ENCODE measurements around the gene KDM8. TPM values are rescaled to one million over a fixed set of nuclear protein-coding genes. Genes with fewer than 3 reads are reported as not detected.

KDM8 gene
- total RNA-seq, 1 donor from 2014 or later = 2.1 TPM

DNA sequence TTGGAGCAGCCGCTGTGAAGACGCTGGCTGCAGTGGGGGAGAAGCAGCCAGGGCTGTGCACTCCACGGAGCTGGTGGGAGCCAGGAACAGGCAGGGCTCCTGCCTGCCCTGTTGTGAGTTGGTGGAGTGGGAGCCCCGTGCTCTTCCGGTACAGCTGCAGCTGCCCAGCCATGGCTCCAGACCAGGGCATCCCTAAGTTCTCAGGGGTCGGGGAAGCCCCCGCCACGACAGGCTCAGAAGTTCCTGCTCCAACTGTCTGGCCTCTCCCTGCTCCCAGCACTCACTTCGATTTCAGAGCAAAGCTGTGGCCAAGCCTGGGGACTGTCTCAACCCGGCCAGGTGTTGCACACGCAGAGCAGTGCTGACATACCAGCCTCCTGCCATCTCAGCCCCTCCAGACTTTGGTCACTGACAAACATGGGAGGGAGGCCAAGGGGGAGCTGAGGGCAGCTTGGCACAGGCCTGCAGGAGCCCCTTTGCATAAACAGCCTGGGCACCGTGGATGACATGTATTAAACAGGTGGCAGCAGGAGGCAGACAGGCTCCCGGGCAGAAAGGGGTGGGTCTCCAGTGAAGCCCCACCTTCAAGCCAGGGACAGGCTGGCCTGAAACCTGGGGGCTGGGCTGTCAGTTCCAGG, 13.9 kb upstream of the KDM8 start:
- no peaks in the 10 kb centered on the region for H3K36me3 ChIP-seq (ENCODE audit: control insufficient read depth in 3 of 3, insufficient read depth in 3 of 3, low read length in 3 of 3)
- peaks cover 0 to 3% (median 0%) of the 10 kb centered on the region in 3 donors for H3K4me1 ChIP-seq (ENCODE audit: control insufficient read depth in 3 of 3, insufficient read depth in 3 of 3, low read length in 3 of 3)
- H3K27me3 ChIP-seq (ENCODE audit: control insufficient read depth in 3 of 3, insufficient read depth in 3 of 3, low read length in 3 of 3) = peaks cover 16 to 21% (median 18%) of the 10 kb centered on the region in 3 donors
- H3K9me3 ChIP-seq (ENCODE audit: control insufficient read depth in 3 of 3, low read length in 3 of 3) = no peaks in the 10 kb centered on the region
- no peak overlapping the region for H3K27ac ChIP-seq (ENCODE audit: low read depth, low read length)
- H3K9ac ChIP-seq (ENCODE audit: low read depth in 1 of 3, low read length in 3 of 3) = peak overlapping the region in 1 of 3 donors; percentile 8
- no peak overlapping the region for H3K4me3 ChIP-seq (ENCODE audit: low read length in 3 of 3)

DNA sequence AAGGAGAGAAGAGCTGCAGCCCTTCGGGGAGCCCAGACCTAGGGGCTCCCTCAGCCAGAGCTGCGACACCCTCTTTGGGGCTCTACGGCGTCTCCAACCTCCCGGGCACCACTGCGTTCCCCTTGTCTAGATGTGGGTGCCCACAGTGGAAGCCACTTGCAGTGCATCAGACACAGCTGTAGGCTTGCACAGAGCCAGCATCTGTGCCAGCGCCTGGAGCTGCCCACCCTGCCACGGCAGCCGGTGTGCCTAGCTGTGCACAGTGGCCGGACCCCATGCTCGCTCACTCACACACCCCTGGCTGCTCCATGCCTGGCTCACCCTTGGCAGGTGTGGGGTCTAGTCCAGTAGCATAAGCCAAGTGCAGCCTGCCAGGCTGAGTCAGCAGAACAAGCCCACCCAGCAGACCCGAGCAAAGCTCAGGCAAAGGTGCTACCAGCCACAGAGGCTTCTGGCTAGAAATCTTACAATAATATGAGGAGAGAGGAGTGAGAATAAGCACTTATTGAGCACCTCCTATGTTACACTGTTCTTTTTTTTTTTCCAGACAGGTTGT, 12.9 kb upstream of the KDM8 start:
- Histone ChIP-seq H3K9me3 (ENCODE audit: control insufficient read depth in 3 of 3, low read length in 3 of 3) (no peaks in the 10 kb centered on the region), H3K36me3 (ENCODE audit: control insufficient read depth in 3 of 3, insufficient read depth in 3 of 3, low read length in 3 of 3) (no peaks in the 10 kb centered on the region), H3K27ac (ENCODE audit: low read depth, low read length) (no peak overlapping the region), H3K9ac (ENCODE audit: low read depth in 1 of 3, low read length in 3 of 3) (no peak overlapping the region), H3K27me3 (ENCODE audit: control insufficient read depth in 3 of 3, insufficient read depth in 3 of 3, low read length in 3 of 3) (peaks cover 16 to 21% (median 18%) of the 10 kb centered on the region in 3 donors), H3K4me3 (ENCODE audit: low read length in 3 of 3) (no peak overlapping the region), H3K4me1 (ENCODE audit: control insufficient read depth in 3 of 3, insufficient read depth in 3 of 3, low read length in 3 of 3) (peaks cover 0 to 3% (median 0%) of the 10 kb centered on the region in 3 donors)

DNA sequence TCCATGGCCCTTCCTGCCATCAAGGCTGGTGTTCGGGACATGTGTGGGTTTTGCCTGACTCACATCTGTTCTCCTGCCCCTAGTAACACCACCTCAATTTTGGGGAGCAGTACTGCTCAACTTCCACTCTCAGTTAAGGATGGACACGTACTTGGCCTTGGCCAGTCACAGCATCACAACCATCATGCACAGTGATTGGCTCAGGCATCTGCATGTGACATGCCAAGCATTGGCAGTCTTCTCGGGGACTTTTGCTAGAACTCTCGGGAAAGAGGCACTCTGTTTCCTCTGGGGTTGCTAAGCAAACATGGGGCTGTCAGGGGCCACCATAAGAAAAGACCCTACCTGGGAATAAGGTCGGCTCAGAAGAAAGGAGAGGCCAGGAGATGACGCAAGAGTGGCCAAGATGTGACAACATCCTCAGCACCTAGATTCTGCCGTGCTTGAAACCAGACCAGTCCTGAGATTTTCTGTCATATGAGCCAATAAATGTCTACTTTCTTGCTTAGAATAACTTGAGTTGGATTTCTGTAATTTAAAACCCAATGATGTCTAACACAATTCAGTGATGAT, 11.9 kb upstream of the KDM8 start:
- Histone ChIP-seq H3K4me3 (ENCODE audit: low read length in 3 of 3) (no peak overlapping the region), H3K36me3 (ENCODE audit: control insufficient read depth in 3 of 3, insufficient read depth in 3 of 3, low read length in 3 of 3) (no peaks in the 10 kb centered on the region), H3K9ac (ENCODE audit: low read depth in 1 of 3, low read length in 3 of 3) (no peak overlapping the region), H3K27ac (ENCODE audit: low read depth, low read length) (no peak overlapping the region), H3K4me1 (ENCODE audit: control insufficient read depth in 3 of 3, insufficient read depth in 3 of 3, low read length in 3 of 3) (peaks cover 0 to 3% (median 0%) of the 10 kb centered on the region in 3 donors), H3K27me3 (ENCODE audit: control insufficient read depth in 3 of 3, insufficient read depth in 3 of 3, low read length in 3 of 3) (peaks cover 18 to 21% (median 21%) of the 10 kb centered on the region in 3 donors), H3K9me3 (ENCODE audit: control insufficient read depth in 3 of 3, low read length in 3 of 3) (no peaks in the 10 kb centered on the region)

DNA sequence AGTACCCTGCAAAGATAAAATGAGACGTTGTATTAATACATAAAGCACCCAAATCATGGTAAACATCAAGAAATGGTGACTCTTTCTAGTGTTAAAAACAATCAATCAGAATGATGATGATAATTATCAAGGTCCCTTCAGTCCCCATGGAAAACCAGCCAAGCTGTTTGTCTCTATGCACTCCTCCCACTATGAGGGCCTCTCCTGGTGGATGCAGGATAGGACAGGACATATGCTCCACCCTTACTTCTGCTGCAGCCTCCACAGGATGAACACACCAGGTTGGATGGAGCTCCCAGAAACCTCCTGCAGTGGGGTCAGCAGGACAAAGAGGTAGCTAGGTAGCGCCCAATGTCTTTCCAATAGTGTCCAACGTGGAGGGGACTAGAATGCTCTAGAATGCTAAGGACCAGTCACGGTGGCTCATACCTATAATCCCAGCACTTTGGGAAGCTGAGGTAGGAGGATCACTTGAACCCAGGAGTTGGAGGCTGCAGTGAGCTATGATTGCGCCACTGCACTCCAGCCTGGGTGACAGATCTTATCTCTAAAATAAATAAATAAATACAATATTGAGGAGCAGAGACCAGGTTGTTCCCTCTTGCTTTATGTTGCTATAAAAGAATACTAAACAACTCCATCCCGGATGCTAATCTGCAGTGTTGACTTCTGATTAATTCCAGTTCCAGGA, 9.9 kb upstream of the KDM8 start:
- H3K36me3 ChIP-seq (ENCODE audit: control insufficient read depth in 3 of 3, insufficient read depth in 3 of 3, low read length in 3 of 3) = no peaks in the 10 kb centered on the region
- H3K4me3 ChIP-seq (ENCODE audit: low read length in 3 of 3) = no peak overlapping the region
- peaks cover 24 to 27% (median 25%) of the 10 kb centered on the region in 3 donors for H3K27me3 ChIP-seq (ENCODE audit: control insufficient read depth in 3 of 3, insufficient read depth in 3 of 3, low read length in 3 of 3)
- no peak overlapping the region for H3K27ac ChIP-seq (ENCODE audit: low read depth, low read length)
- no peak overlapping the region for H3K9ac ChIP-seq (ENCODE audit: low read depth in 1 of 3, low read length in 3 of 3)
- no peaks in the 10 kb centered on the region for H3K9me3 ChIP-seq (ENCODE audit: control insufficient read depth in 3 of 3, low read length in 3 of 3)
- peaks cover 0 to 3% (median 0%) of the 10 kb centered on the region in 3 donors for H3K4me1 ChIP-seq (ENCODE audit: control insufficient read depth in 3 of 3, insufficient read depth in 3 of 3, low read length in 3 of 3)

DNA sequence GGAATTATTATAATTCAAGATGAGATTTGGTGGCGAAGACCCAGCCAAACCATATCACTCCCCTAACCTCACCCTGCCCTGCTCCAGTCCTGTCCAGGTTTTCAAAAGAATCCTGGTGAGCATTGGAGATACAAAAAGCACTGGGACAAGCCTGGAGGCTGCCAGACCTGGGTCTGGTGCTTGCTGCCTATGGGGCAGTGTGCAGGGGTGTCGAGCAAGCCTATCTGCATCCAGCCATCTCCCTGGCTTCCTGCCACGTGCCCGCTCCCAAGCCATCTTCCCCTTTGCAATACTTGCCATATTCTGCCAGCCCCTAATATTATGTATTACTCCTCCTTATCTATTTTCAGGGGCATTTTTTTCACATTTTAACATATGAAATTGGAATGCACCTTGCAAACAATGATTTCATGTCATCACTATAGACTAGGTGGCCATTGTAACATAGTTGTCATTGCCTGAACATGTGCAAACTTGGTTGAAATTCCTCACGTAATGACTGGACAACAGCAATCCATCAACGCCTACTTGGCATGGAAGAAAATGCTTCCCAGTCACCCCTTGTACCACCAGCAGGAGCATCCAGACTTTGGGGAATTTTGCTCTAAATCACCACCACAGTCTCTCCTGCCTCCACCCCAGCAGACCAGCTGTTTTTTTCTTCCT, 8.1 kb upstream of the KDM8 start:
- peaks cover 10 to 14% (median 11%) of the 10 kb centered on the region in 3 donors for H3K27me3 ChIP-seq (ENCODE audit: control insufficient read depth in 3 of 3, insufficient read depth in 3 of 3, low read length in 3 of 3)
- no peak overlapping the region for H3K4me3 ChIP-seq (ENCODE audit: low read length in 3 of 3)
- no peak overlapping the region for H3K27ac ChIP-seq (ENCODE audit: low read depth, low read length)
- H3K4me1 ChIP-seq (ENCODE audit: control insufficient read depth in 3 of 3, insufficient read depth in 3 of 3, low read length in 3 of 3) = no peaks in the 10 kb centered on the region
- H3K36me3 ChIP-seq (ENCODE audit: control insufficient read depth in 3 of 3, insufficient read depth in 3 of 3, low read length in 3 of 3) = no peaks in the 10 kb centered on the region
- no peak overlapping the region for H3K9ac ChIP-seq (ENCODE audit: low read depth in 1 of 3, low read length in 3 of 3)
- H3K9me3 ChIP-seq (ENCODE audit: control insufficient read depth in 3 of 3, low read length in 3 of 3) = no peaks in the 10 kb centered on the region

DNA sequence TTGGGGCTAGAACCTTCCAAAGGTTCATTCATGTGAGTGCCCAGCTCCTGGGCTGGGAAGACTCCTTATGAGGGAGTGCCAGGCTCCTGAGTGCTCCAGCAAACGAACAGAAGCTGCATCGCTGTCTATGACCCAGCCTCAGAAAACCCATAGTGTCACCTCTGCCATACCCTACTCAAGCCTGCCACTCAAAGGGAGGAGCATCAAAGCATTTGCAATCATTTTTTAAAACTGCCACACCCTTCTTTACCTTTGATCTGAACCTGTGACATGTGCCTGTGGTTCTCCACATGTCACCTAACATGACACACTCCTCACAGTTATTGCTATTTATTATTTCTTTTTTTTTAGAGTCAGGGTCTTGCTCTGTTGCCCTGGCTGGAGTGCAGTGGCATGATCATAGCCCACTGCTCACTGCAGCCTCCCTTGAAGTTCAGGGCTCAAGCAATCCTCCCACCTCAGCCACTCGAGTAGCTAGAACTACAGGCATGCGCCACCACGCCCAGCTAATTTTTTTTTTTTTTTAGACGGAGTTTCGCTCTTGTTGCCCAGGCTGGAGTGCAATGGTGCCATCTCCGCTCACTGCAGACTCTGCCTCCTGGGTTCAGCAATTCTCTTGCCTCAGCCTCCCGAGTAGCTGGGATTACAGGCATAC, 7.3 kb upstream of the KDM8 start:
- H3K9ac ChIP-seq (ENCODE audit: low read depth in 1 of 3, low read length in 3 of 3) = no peak overlapping the region
- no peaks in the 10 kb centered on the region for H3K9me3 ChIP-seq (ENCODE audit: control insufficient read depth in 3 of 3, low read length in 3 of 3)
- H3K36me3 ChIP-seq (ENCODE audit: control insufficient read depth in 3 of 3, insufficient read depth in 3 of 3, low read length in 3 of 3) = no peaks in the 10 kb centered on the region
- no peak overlapping the region for H3K27ac ChIP-seq (ENCODE audit: low read depth, low read length)
- H3K4me3 ChIP-seq (ENCODE audit: low read length in 3 of 3) = no peak overlapping the region
- peaks cover 5 to 9% (median 9%) of the 10 kb centered on the region in 3 donors for H3K27me3 ChIP-seq (ENCODE audit: control insufficient read depth in 3 of 3, insufficient read depth in 3 of 3, low read length in 3 of 3)
- H3K4me1 ChIP-seq (ENCODE audit: control insufficient read depth in 3 of 3, insufficient read depth in 3 of 3, low read length in 3 of 3) = no peaks in the 10 kb centered on the region

DNA sequence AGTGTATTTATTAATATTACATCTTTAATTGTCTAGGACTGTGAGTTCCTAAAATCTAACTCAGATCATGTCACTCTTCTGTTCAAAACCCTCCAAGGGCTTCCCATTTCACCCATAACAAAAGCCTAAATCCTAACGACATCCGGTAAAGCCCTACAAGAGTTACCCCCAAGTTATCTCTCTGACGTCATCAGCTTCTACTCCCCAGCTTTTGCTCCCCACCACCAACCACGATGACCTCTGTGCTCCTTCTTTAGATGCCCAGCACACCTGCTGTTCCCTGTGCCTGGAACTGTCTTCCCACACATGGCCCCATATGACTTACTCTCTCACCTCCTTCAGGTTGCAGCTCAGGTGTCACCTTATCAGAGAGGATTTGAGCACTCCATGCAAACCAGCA, 6.3 kb upstream of the KDM8 start:
- peaks cover 5 to 9% (median 9%) of the 10 kb centered on the region in 3 donors for H3K27me3 ChIP-seq (ENCODE audit: control insufficient read depth in 3 of 3, insufficient read depth in 3 of 3, low read length in 3 of 3)
- no peaks in the 10 kb centered on the region for H3K4me1 ChIP-seq (ENCODE audit: control insufficient read depth in 3 of 3, insufficient read depth in 3 of 3, low read length in 3 of 3)
- H3K4me3 ChIP-seq (ENCODE audit: low read length in 3 of 3) = no peak overlapping the region
- no peak overlapping the region for H3K27ac ChIP-seq (ENCODE audit: low read depth, low read length)
- H3K36me3 ChIP-seq (ENCODE audit: control insufficient read depth in 3 of 3, insufficient read depth in 3 of 3, low read length in 3 of 3) = no peaks in the 10 kb centered on the region
- H3K9ac ChIP-seq (ENCODE audit: low read depth in 1 of 3, low read length in 3 of 3) = no peak overlapping the region
- H3K9me3 ChIP-seq (ENCODE audit: control insufficient read depth in 3 of 3, low read length in 3 of 3) = no peaks in the 10 kb centered on the region

DNA sequence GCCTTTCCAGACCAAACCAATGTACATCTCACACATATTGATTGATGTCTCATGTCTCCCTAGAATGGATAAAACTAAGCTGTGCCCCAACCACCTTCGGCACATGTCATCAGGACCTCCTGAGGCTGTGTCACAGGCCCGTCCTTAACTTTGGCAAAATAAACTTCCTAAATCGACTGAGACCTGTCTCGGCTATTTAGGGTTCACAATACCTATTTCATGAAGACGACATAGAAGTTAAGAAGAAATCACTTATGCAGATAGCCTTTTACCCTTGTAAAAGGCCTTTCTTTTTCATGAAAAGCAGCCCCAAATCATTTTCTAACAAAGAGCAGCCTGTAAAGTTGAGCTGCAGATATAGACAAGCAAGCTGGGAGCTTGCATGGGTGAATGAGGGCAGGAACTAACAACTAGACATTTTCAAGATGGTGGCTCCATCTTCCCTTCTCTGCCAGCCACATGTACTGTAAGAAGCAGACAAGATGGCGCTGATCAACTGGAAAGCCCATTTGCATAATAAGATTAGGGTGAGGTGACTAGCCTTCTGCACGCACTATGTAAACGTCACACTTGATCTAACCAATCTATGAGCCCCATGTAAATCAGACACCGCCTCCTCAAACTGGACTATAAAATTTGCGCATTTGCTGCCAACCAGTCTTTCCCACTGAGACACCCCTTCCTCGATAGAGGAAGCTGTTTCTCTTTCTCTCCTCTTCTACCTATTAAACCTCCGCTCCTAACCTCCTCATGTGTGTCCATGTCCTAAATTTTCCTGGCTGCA, 4.7 kb upstream of the KDM8 start:
- no peaks in the 10 kb centered on the region for H3K36me3 ChIP-seq (ENCODE audit: control insufficient read depth in 3 of 3, insufficient read depth in 3 of 3, low read length in 3 of 3)
- no peak overlapping the region for H3K4me3 ChIP-seq (ENCODE audit: low read length in 3 of 3)
- H3K4me1 ChIP-seq (ENCODE audit: control insufficient read depth in 3 of 3, insufficient read depth in 3 of 3, low read length in 3 of 3) = peaks cover 5 to 8% (median 6%) of the 10 kb centered on the region in 3 donors
- no peak overlapping the region for H3K9ac ChIP-seq (ENCODE audit: low read depth in 1 of 3, low read length in 3 of 3)
- H3K27me3 ChIP-seq (ENCODE audit: control insufficient read depth in 3 of 3, insufficient read depth in 3 of 3, low read length in 3 of 3) = peaks cover 5 to 9% (median 9%) of the 10 kb centered on the region in 3 donors
- no peak overlapping the region for H3K27ac ChIP-seq (ENCODE audit: low read depth, low read length)
- H3K9me3 ChIP-seq (ENCODE audit: control insufficient read depth in 3 of 3, low read length in 3 of 3) = no peaks in the 10 kb centered on the region

DNA sequence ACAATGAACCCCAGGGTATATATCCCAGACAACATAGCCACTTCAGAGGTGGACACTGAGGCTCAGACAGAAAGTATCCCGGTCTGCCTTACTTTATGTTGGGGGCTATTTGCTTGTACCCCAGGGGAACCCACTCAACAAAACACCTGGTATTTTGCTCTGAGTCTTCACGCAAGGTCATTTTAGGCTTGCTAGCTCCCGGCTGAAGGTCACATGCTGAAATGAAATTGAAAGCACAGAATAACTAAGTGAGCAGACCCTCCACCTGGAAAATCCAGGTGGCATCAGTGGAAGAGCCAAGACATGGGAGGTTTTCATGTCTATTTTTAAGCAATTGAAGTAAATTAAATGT, 4.1 kb upstream of the KDM8 start:
- H3K9me3 ChIP-seq (ENCODE audit: control insufficient read depth in 3 of 3, low read length in 3 of 3) = no peaks in the 10 kb centered on the region
- no peak overlapping the region for H3K27ac ChIP-seq (ENCODE audit: low read depth, low read length)

More for the DNA sequence above, 4.1 kb upstream of the KDM8 start:
- no peaks in the 10 kb centered on the region for H3K36me3 ChIP-seq (ENCODE audit: control insufficient read depth in 3 of 3, insufficient read depth in 3 of 3, low read length in 3 of 3)
- H3K4me1 ChIP-seq (ENCODE audit: control insufficient read depth in 3 of 3, insufficient read depth in 3 of 3, low read length in 3 of 3) = peaks cover 7 to 11% (median 9%) of the 10 kb centered on the region in 3 donors
- H3K27me3 ChIP-seq (ENCODE audit: control insufficient read depth in 3 of 3, insufficient read depth in 3 of 3, low read length in 3 of 3) = peaks cover 5 to 9% (median 9%) of the 10 kb centered on the region in 3 donors
- no peak overlapping the region for H3K4me3 ChIP-seq (ENCODE audit: low read length in 3 of 3)
- no peak overlapping the region for H3K9ac ChIP-seq (ENCODE audit: low read depth in 1 of 3, low read length in 3 of 3)

All from skeletal muscle tissue (tissue), 4 donors.